ENCODE results near the gene ATP11A. TPM values are rescaled to one million over a fixed set of nuclear protein-coding genes. Genes with fewer than 3 reads are reported as not detected.

Gene ATP11A
- total and polyA plus RNA-seq, 2 donors (not counting 3 experiments of a cell fraction or from before 2014, with no cell fraction given) = 16.5 to 88.1 TPM

DNA sequence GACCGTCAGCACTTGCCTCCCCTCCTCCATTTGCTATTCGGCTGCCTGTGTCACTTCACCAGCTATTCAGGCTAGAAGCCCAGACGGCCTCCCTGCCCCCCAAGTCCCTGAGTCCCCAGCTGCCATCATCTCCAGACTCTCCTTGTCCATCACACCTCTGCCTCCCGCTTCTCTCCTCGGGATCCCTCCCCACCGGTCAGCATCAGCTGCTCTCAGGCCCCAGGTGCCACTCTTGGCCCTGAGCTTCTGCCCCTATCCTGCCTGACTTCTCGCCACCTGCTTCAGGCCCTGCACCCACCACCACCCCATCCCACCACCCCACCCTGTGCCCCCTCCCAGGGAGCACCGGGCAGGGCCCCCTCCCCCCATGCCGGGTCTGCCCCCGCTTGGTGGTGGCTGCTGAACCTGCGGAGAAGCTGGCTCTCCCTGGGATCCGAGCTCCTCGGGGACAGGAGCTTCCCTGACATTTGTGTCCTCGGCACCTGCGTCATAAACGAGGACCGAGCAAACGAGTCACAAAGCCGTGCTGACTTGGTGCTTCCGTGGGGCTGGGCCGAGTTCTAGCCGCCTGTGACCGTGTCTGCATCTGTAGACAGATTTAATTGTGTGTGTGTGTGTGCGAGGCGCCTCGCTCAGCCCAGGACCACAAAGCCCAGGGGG is 208.9 kb downstream of the ATP11A start:
- Histone ChIP-seq H3K9ac (replicated peaks; ENCODE audit: extremely low read depth, insufficient read depth, low read length) (no peak overlapping the region), H3K27ac (ENCODE audit: insufficient read depth, low read depth, low read length) (no peak overlapping the region), H3K4me3 (replicated peaks in 1 of 3; ENCODE audit: insufficient read depth in 1 of 3, low read depth in 1 of 3, low read length in 3 of 3) (no peak overlapping the region), H2AFZ (ENCODE audit: low read depth, low read length) (no peak overlapping the region), H3K4me1 (ENCODE audit: control insufficient read depth, extremely low read depth, insufficient read depth, low read length) (no peaks in the 10 kb centered on the region), H3K27me3 (ENCODE audit: control insufficient read depth in 2 of 2, insufficient read depth in 2 of 2, low read length in 2 of 2) (peaks cover 5 to 11% of the 10 kb centered on the region in 2 experiments), H4K20me1 (replicated peaks; ENCODE audit: control insufficient read depth, extremely low read depth, insufficient read depth, low read length) (no peaks in the 10 kb centered on the region), H3K36me3 (ENCODE audit: control insufficient read depth in 2 of 2, extremely low read depth in 1 of 2, insufficient read depth in 2 of 2, low read length in 2 of 2) (no peaks in the 10 kb centered on the region), H3K79me2 (ENCODE audit: control insufficient read depth, insufficient read depth, low read length) (no peaks in the 10 kb centered on the region), H3K9me1 (replicated peaks; ENCODE audit: control insufficient read depth, extremely low read depth, insufficient read depth, low read length) (no peaks in the 10 kb centered on the region), H3K4me2 (ENCODE audit: insufficient read depth, low read length) (no peak overlapping the region), H3K9me3 (replicated peaks; ENCODE audit: control insufficient read depth, insufficient read depth, low read length) (no peaks in the 10 kb centered on the region)
- DNase-seq (ENCODE audit: low read depth, low spot score) (no peak), FAIRE-seq (no peak)
- ChIA-PET CTCF (no interaction called here), POLR2A (no interaction called here)
- dilution Hi-C loops (cut with MboI; ENCODE audit: extremely low pct_ligation_motif_present, low sequenced_read_pairs) (no loop called here), intact Hi-C loops (cut with micrococcal nuclease) (no loop called here)
- TF ChIP-seq JUN (IDR thresholded peaks at IDR 0.05; ENCODE audit: borderline replicate concordance, insufficient read depth, insufficient read length, low read depth) = no peak
- TF ChIP-seq GATA2 (IDR thresholded peaks at IDR 0.05; ENCODE audit: insufficient read depth, insufficient read length, low read depth, low read length) = no peak
- TF ChIP-seq CTCF (IDR thresholded peaks at IDR 0.05; ENCODE audit: extremely low read depth in 1 of 2, insufficient read depth in 1 of 2, low read depth in 1 of 2, low read length in 2 of 2) = no peak
- TF ChIP-seq MAX (IDR thresholded peaks at IDR 0.05; ENCODE audit: insufficient read depth, insufficient read length) = no peak
- TF ChIP-seq EZH2 (IDR thresholded peaks at IDR 0.05; ENCODE audit: borderline replicate concordance, low read depth, low read length, severe bottlenecking) = no peak
- TF ChIP-seq POLR2AphosphoS5 (IDR thresholded peaks at IDR 0.05; ENCODE audit: insufficient read depth, low read depth, low read length) = no peak
- TF ChIP-seq FOS (IDR thresholded peaks at IDR 0.05; ENCODE audit: borderline replicate concordance, insufficient read depth, low read length) = no peak
- no peak for TF ChIP-seq MYC (IDR thresholded peaks at IDR 0.05; ENCODE audit: low read depth, low read length)
- no peak for TF ChIP-seq POLR2A (IDR thresholded peaks at IDR 0.05; ENCODE audit: low read depth, low read length)
- BruUV-seq (replicated peaks) = no TSS peak

Measured in endothelial cell of umbilical vein (primary cell).